HG03025 (cell line): ENCODE measurements around the gene LRP8.
"Not testable (repeated sequence)": the region's sequence is repeated elsewhere in the genome, so short reads cannot be mapped to it uniquely, and the experiment has no call there.

Experiments used
- ATAC-seq: cut with Tn5 transposase; IDR thresholded peaks from one replicate; pipeline ENCODE4 v1.9.1; 2021; ENCODE audit warnings: mild to moderate bottlenecking, moderate library complexity; ENCODE audit not compliant: unreplicated experiment, low FRiP score

The LRP8 gene

GRCh38 chr1:53238197-53239155 lies 89.4 kb downstream of the LRP8 start, which contains the start of gene MAGOH:
TSS of gene MAGOH (minus strand) at chr1:53238518. CDS start at chr1:53238448, 70 bp downstream.
- peak; percentile 93 for ATAC-seq

- no peak for ATAC-seq
These were observed 90.2 kb downstream of the LRP8 start for GRCh38 chr1:53237638-53238037.

- no peak for ATAC-seq
These were observed 106.9 kb downstream of the LRP8 start for GRCh38 chr1:53220962-53221286.

GRCh38 chr1:53220171-53220961 lies 107.5 kb downstream of the LRP8 start, which contains the start of gene CZIB:
TSS of gene CZIB (minus strand) at chr1:53220634. CDS start at chr1:53220575, 59 bp downstream.
- peak; percentile 82 for ATAC-seq

- no peak for ATAC-seq
These were observed 108.2 kb downstream of the LRP8 start for GRCh38 chr1:53219711-53220110.

- no peak for ATAC-seq
These were observed 109.7 kb downstream of the LRP8 start for GRCh38 chr1:53218201-53218600.

- no peak for ATAC-seq
These were observed 113.4 kb downstream of the LRP8 start for GRCh38 chr1:53214376-53214940.

- no peak for ATAC-seq
These were observed 116.9 kb downstream of the LRP8 start for GRCh38 chr1:53210954-53211353.

GRCh38 chr1:53210352-53210751 lies 117.5 kb downstream of the LRP8 start:
- no peak for ATAC-seq

- ATAC-seq = no peak
These were observed 120.1 kb downstream of the LRP8 start for GRCh38 chr1:53207726-53208125.

- no peak for ATAC-seq
These were observed 121.0 kb downstream of the LRP8 start for GRCh38 chr1:53206735-53207379.

GRCh38 chr1:53206083-53206685 lies 121.7 kb downstream of the LRP8 start:
- ATAC-seq = not testable (repeated sequence)

GRCh38 chr1:53205496-53205895 lies 122.4 kb downstream of the LRP8 start:
- ATAC-seq = not testable (repeated sequence)

GRCh38 chr1:53203466-53203865 lies 124.4 kb downstream of the LRP8 start:
- ATAC-seq = no peak

- no peak for ATAC-seq
These were observed 129.6 kb downstream of the LRP8 start for GRCh38 chr1:53198241-53198651.

GRCh38 chr1:53197291-53198200 lies 130.3 kb downstream of the LRP8 start:
- no peak for ATAC-seq

GRCh38 chr1:53196485-53197290 lies 131.2 kb downstream of the LRP8 start, which contains the start of gene CPT2:
TSS of gene CPT2 (plus strand) at chr1:53196824. CDS start at chr1:53196944, 120 bp downstream.
- peak; percentile 97 for ATAC-seq

- ATAC-seq = no peak
These were observed 131.8 kb downstream of the LRP8 start for GRCh38 chr1:53196017-53196484.
